H9 (cell line): ENCODE measurements around the gene KRTAP5-6. TPM values are rescaled to one million over a fixed set of nuclear protein-coding genes. Genes with fewer than 3 reads are reported as not detected.

Experiments used
- DNase-seq: peaks from one replicate; pipeline ENCODE4 v3.0.0-alpha.2; 2017
- H2AFZ ChIP-seq: one replicate; pipeline ENCODE4 v1.6.1; 2013; ENCODE audit warnings: mild to moderate bottlenecking, low read length, control low read depth, moderate library complexity
- H2AK5ac ChIP-seq: 2 replicates; pipeline ENCODE4 v1.6.1; 2013; ENCODE audit warnings: low read length, control low read depth, mixed read lengths; ENCODE audit not compliant: insufficient read length
- H2BK120ac ChIP-seq: one replicate; pipeline ENCODE4 v1.6.1; 2013; ENCODE audit warnings: low read depth, mild to moderate bottlenecking, low read length, control low read depth, inconsistent platforms; ENCODE audit not compliant: poor library complexity, severe bottlenecking
- H2BK12ac ChIP-seq: 2 replicates; pipeline ENCODE4 v1.6.1; 2013; ENCODE audit warnings: low read length, control low read depth, mixed read lengths, low read depth; ENCODE audit not compliant: insufficient read length
- H2BK15ac ChIP-seq: 2 replicates; pipeline ENCODE4 v1.6.1; 2013; ENCODE audit warnings: low read depth, low read length, control low read depth
- H2BK20ac ChIP-seq: one replicate; pipeline ENCODE4 v1.6.1; 2013; ENCODE audit warnings: low read depth, mild to moderate bottlenecking, low read length, control low read depth, inconsistent platforms; ENCODE audit not compliant: poor library complexity, severe bottlenecking
- H2BK5ac ChIP-seq: 2 replicates; pipeline ENCODE4 v1.6.1; 2013; ENCODE audit warnings: low read length, control low read depth, mixed read lengths; ENCODE audit not compliant: insufficient read length
- H3K14ac ChIP-seq: 2 replicates; pipeline ENCODE4 v1.6.1; 2013; ENCODE audit warnings: low read length, control low read depth; ENCODE audit not compliant: insufficient read depth
- H3K18ac ChIP-seq: 2 replicates; pipeline ENCODE4 v1.6.1; 2013; ENCODE audit warnings: low read depth, mild to moderate bottlenecking, mixed read lengths, low read length, control low read depth; ENCODE audit not compliant: insufficient read length
- H3K23ac ChIP-seq: 2 replicates; pipeline ENCODE4 v1.6.1; 2013; ENCODE audit warnings: low read length, control low read depth, mixed read lengths, low read depth; ENCODE audit not compliant: insufficient read length
- H3K23me2 ChIP-seq: 2 replicates; pipeline ENCODE4 v1.6.1; 2013; ENCODE audit warnings: low read depth, mild to moderate bottlenecking, mixed read lengths, low read length, control low read depth; ENCODE audit not compliant: insufficient read length, poor library complexity, severe bottlenecking
- H3K27ac ChIP-seq: 2 replicates; pipeline ENCODE4 v1.5.1; 2013; ENCODE audit warnings: low read length, control low read depth, mixed read lengths, low read depth; ENCODE audit not compliant: insufficient read length
- H3K27me3 ChIP-seq: 2 replicates; pipeline ENCODE4 v1.6.1; 2013; ENCODE audit warnings: low read length, control low read depth, inconsistent platforms; ENCODE audit not compliant: insufficient read depth
- H3K4ac ChIP-seq: 2 replicates; pipeline ENCODE4 v1.6.1; 2013; ENCODE audit warnings: low read depth, mild to moderate bottlenecking, control low read depth, inconsistent platforms, low read length, moderate library complexity
- H3K4me1 ChIP-seq: 2 replicates; pipeline ENCODE4 v1.6.1; 2013; ENCODE audit warnings: low read length, control low read depth, inconsistent platforms; ENCODE audit not compliant: insufficient read depth
- H3K4me2 ChIP-seq: 2 replicates; pipeline ENCODE4 v1.6.1; 2013; ENCODE audit warnings: low read length, control low read depth, mixed read lengths; ENCODE audit not compliant: insufficient read length, insufficient read depth
- H3K56ac ChIP-seq: 2 replicates; pipeline ENCODE4 v1.6.1; 2013; ENCODE audit warnings: low read depth, mild to moderate bottlenecking, mixed read lengths, low read length, control low read depth; ENCODE audit not compliant: insufficient read length
- H3K79me1 ChIP-seq: 2 replicates; pipeline ENCODE4 v1.6.1; 2013; ENCODE audit warnings: low read depth, mild to moderate bottlenecking, moderate library complexity, low read length, control low read depth, inconsistent platforms; ENCODE audit not compliant: insufficient read depth, poor library complexity, severe bottlenecking
- H3K79me2 ChIP-seq: 2 replicates; pipeline ENCODE4 v1.6.1; 2013; ENCODE audit warnings: low read length, control low read depth, inconsistent platforms; ENCODE audit not compliant: insufficient read depth
- H3K9ac ChIP-seq: 2 replicates; pipeline ENCODE4 v1.6.1; 2013; ENCODE audit warnings: low read length, control low read depth, mixed read lengths; ENCODE audit not compliant: insufficient read length; ENCODE audit errors: extremely low read depth
- H3K9me3 ChIP-seq: one replicate; pipeline ENCODE4 v1.6.1; 2013; ENCODE audit warnings: low read depth, low read length, inconsistent platforms; ENCODE audit not compliant: control insufficient read depth
- H3T11ph ChIP-seq: one replicate; pipeline ENCODE4 v1.6.1; 2013; ENCODE audit warnings: mild to moderate bottlenecking, low read length, control low read depth, inconsistent platforms
- H4K20me1 ChIP-seq: one replicate; pipeline ENCODE4 v1.6.1; 2013; ENCODE audit not compliant: control insufficient read depth, insufficient read length, insufficient read depth
- H4K5ac ChIP-seq: 2 replicates; pipeline ENCODE4 v1.6.1; 2013; ENCODE audit warnings: low read depth, mild to moderate bottlenecking, mixed read lengths, low read length, control low read depth; ENCODE audit not compliant: insufficient read length
- H4K8ac ChIP-seq: replicated peaks from 2 replicates; pipeline ENCODE4 v1.6.1; 2013; ENCODE audit warnings: low read length, control low read depth, mixed read lengths, low read depth; ENCODE audit not compliant: insufficient read length
- H4K91ac ChIP-seq: 2 replicates; pipeline ENCODE4 v1.6.1; 2013; ENCODE audit warnings: low read depth, mild to moderate bottlenecking, moderate library complexity, mixed read lengths, low read length, control low read depth; ENCODE audit not compliant: insufficient read length
- H3K27ac Mint-ChIP-seq, 3 experiments: 2 replicates in 2 of 3; 3 replicates in 1 of 3; pipeline ENCODE4 v1.8.0; 2020 to 2021; ENCODE audit warnings: mixed read lengths in 3 of 3, mild to moderate bottlenecking in 1 of 3, moderate library complexity in 1 of 3
- H3K27me3 Mint-ChIP-seq: 2 replicates; pipeline ENCODE4 v1.8.0; 2021; ENCODE audit warnings: low read depth, mild to moderate bottlenecking, moderate library complexity, mixed read lengths
- H3K36me3 Mint-ChIP-seq, 3 experiments: 2 replicates in 2 of 3; 3 replicates in 1 of 3; pipeline ENCODE4 v1.8.0; 2020 to 2021; ENCODE audit warnings: low read depth in 3 of 3, mixed read lengths in 3 of 3; ENCODE audit not compliant: insufficient read depth in 1 of 3
- H3K4me1 Mint-ChIP-seq, 2 experiments: 2 replicates each; pipeline ENCODE4 v1.8.0; 2020; ENCODE audit warnings: mixed read lengths in 2 of 2
- H3K4me3 Mint-ChIP-seq, 2 experiments: 2 replicates in 1 of 2; 3 replicates in 1 of 2; pipeline ENCODE4 v1.8.0; 2020 to 2021; ENCODE audit warnings: mild to moderate bottlenecking in 2 of 2, mixed read lengths in 2 of 2, moderate library complexity in 1 of 2
- H3K9me3 Mint-ChIP-seq, 2 experiments: 2 replicates in 1 of 2; 3 replicates in 1 of 2; pipeline ENCODE4 v1.8.0; 2020; ENCODE audit warnings: mild to moderate bottlenecking in 2 of 2, mixed read lengths in 2 of 2, moderate library complexity in 1 of 2
- CTCF ChIP-seq: fragments of 200-600 bp; sonication (generic); conservative IDR thresholded peaks from 3 replicates; pipeline ENCODE4 v1.8.0; 2021; ENCODE audit warnings: antibody characterized with exemption, mild to moderate bottlenecking
- WGBS: extraction: QIAGEN DNeasy Blood & Tissue Kit; methylation state at CpG from one replicate; pipeline ENCODE4 v1.1.7; 2013; ENCODE audit warnings: missing lambda C conversion rate, low lambda C conversion rate, mixed read lengths; ENCODE audit not compliant: insufficient read length; ENCODE audit errors: extremely low coverage; 5-methylcytosine and 5-hydroxymethylcytosine counted together
- total RNA-seq: library from RNA; stranded (reverse); gene quantifications from 2 replicates; pipeline ENCODE4 v1.2.1, GENCODE V29; 2021

Gene KRTAP5-6
- total RNA-seq, 1 experiment from 2014 or later = not detected

DNA sequence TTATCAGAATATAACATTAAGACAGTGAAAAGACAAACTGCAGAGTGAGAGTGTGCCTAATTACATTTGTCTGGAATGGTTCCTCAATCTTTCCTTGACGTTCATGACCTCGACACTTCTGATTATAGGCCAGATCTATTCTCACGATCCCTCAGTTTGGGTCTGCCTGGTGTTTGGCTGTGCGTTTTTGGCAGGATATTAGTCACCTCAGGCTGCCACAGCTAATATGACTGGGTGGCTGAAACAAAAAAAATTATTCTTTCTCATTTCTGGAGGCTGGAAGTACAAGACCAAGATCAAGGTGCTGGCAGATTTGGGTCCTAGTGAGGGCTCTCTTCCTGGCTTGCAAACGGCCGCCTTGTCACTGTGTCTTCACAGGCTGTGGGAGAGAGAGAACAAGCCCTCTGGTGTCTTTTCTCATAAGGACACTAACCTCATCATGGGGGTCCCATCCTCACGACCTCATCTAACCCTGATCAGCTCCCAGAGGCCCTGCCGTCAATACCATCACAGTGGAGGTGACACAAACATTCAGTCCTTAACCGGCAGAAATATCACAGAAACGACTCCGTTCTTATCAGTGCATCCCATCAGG, 30.2 kb downstream of the KRTAP5-6 start:
- H3K23me2 ChIP-seq = no peaks in the 10 kb centered on the region
- H3K4me2 ChIP-seq = no peak overlapping the region
- no peak overlapping the region for H3K27ac ChIP-seq
- Mint-ChIP-seq H3K9me3 (peaks cover 5 to 16% of the 10 kb centered on the region in 2 experiments; a peak in 3 of 5 replicates), H3K4me1 (peaks cover under 1 to 1% of the 10 kb centered on the region in 2 experiments; a peak in 2 of 4 replicates), H3K27me3 (peaks cover 81% of the 10 kb centered on the region), H3K4me3 (no peak overlapping the region), H3K27ac (no peak overlapping the region), H3K36me3 (no peaks in the 10 kb centered on the region; a peak in 1 of 7 replicates)
- H4K5ac ChIP-seq = no peak overlapping the region
- H4K20me1 ChIP-seq = no peaks in the 10 kb centered on the region
- no peak overlapping the region for H2BK120ac ChIP-seq
- H2BK5ac ChIP-seq = no peak overlapping the region
- H3K79me2 ChIP-seq = no peaks in the 10 kb centered on the region
- no peak overlapping the region for H2AFZ ChIP-seq
- no peak overlapping the region for H2BK12ac ChIP-seq
- no peak for DNase-seq
- no peaks in the 10 kb centered on the region for H3K9me3 ChIP-seq
- no peak overlapping the region for H4K8ac ChIP-seq
- no peak overlapping the region for H3K9ac ChIP-seq
- no peaks in the 10 kb centered on the region for H3K4me1 ChIP-seq
- H3K79me1 ChIP-seq = no peaks in the 10 kb centered on the region
- no peak overlapping the region for H2BK20ac ChIP-seq
- no peak overlapping the region for H2AK5ac ChIP-seq
- H3K18ac ChIP-seq = no peak overlapping the region
- no peak overlapping the region for H3T11ph ChIP-seq
- H3K23ac ChIP-seq = no peak overlapping the region
- TF ChIP-seq CTCF = no peak
- H3K27me3 ChIP-seq = no peaks in the 10 kb centered on the region
- H2BK15ac ChIP-seq = no peak overlapping the region
- H4K91ac ChIP-seq = no peak overlapping the region
- no peak overlapping the region for H3K4ac ChIP-seq
- WGBS = no CpG with 5 or more reads among the region's 11 CpGs
- no peak overlapping the region for H3K14ac ChIP-seq
- no peak overlapping the region for H3K56ac ChIP-seq
